Skeletal muscle tissue (tissue), 4 donors: ENCODE results near the gene SPACA9. TPM values are rescaled to one million over a fixed set of nuclear protein-coding genes. Genes with fewer than 3 reads are reported as not detected.

Experiments used
- H3K27ac ChIP-seq: one replicate; pipeline ENCODE4 v1.7.0; 2013; ENCODE audit warnings: mild to moderate bottlenecking, low read depth, low read length, inconsistent platforms
- H3K27me3 ChIP-seq, 3 donors: one replicate each; pipeline ENCODE4 v1.7.0; 2013; ENCODE audit warnings: low read length in 3 of 3; ENCODE audit not compliant: control insufficient read depth in 3 of 3, insufficient read depth in 3 of 3
- H3K36me3 ChIP-seq, 3 donors: one replicate each; pipeline ENCODE4 v1.7.0; 2013; ENCODE audit warnings: low read length in 3 of 3; ENCODE audit not compliant: control insufficient read depth in 3 of 3, insufficient read depth in 3 of 3
- H3K4me1 ChIP-seq, 3 donors: one replicate each; pipeline ENCODE4 v1.7.0; 2013; ENCODE audit warnings: low read length in 3 of 3, mild to moderate bottlenecking in 3 of 3; ENCODE audit not compliant: control insufficient read depth in 3 of 3, insufficient read depth in 3 of 3
- H3K4me3 ChIP-seq, 3 donors: one replicate each; pipeline ENCODE4 v1.7.0; 2013; ENCODE audit warnings: low read length in 3 of 3
- H3K9ac ChIP-seq, 3 donors: one replicate each; pipeline ENCODE4 v1.7.0; 2013; ENCODE audit warnings: low read length in 3 of 3, mild to moderate bottlenecking in 3 of 3, moderate library complexity in 2 of 3, low read depth in 1 of 3
- H3K9me3 ChIP-seq, 3 donors: one replicate each; pipeline ENCODE4 v1.7.0; 2013; ENCODE audit warnings: low read length in 3 of 3; ENCODE audit not compliant: control insufficient read depth in 3 of 3
- total RNA-seq: library from RNA; depleted of rRNA; stranded (reverse); fragments of >200 nt; gene quantifications from one replicate; pipeline ENCODE4 v1.2.3, GENCODE V29; 2014
- donor health status: Osteomylitis.

Gene SPACA9
- total RNA-seq, 1 donor from 2014 or later, result 1.0 TPM

DNA sequence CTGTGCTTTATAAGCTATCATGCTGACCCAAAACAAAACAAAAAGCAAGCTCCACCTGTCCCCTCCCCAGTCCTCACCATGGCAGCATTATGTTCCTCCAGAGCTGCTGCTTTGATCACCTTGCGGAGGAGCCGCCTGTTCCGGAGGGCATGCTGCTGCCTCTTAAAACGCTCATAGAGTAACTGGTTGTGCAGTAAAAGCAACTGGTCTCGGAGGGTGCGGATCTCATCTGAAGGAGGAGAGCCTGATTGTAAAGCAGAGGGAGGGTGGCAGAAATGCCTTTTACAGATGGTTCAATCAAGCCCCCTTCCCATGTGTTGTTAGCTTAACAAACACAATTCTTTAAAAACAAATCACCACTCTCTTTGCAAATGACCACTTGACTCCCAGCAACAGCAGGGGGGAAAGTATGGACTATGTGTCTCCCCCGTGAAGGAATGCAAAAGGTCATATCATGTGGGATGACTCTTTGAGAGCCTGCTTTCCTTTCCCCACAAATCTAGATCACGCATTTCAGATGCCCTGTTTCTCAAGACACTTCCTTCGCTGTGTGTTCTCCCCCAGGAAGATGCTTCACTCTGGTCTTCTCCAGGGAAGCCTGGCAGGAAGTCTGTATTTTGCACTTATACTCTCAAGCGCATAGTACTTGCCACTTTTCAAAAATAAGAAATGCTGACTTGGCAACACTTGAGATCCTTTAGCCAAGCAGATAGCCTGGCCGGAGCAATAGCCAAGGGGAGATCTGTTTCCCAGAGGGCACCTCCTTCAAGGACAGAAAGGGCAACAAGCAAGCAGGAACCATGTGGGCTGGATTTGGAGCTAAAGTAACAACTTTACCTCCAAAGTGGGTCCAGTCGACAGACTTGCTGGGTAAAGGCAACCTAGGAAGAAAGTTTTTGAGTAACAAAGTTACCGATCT, 25.1 kb downstream of the SPACA9 start:
- H3K27me3 ChIP-seq, result no peaks in the 10 kb centered on the region
- no peaks in the 10 kb centered on the region for H3K9me3 ChIP-seq
- H3K4me1 ChIP-seq, result peaks cover 0 to 7% (median 5%) of the 10 kb centered on the region in 3 donors
- H3K27ac ChIP-seq, result no peak overlapping the region
- H3K36me3 ChIP-seq, result peaks cover 48 to 70% (median 55%) of the 10 kb centered on the region in 3 donors
- no peak overlapping the region for H3K4me3 ChIP-seq
- no peak overlapping the region for H3K9ac ChIP-seq

- Histone ChIP-seq H3K27me3 (no peaks in the 10 kb centered on the region), H3K4me1 (peaks cover 0 to 7% (median 5%) of the 10 kb centered on the region in 3 donors), H3K27ac (no peak overlapping the region), H3K4me3 (no peak overlapping the region), H3K9me3 (no peaks in the 10 kb centered on the region), H3K9ac (no peak overlapping the region), H3K36me3 (peaks cover 41 to 71% (median 53%) of the 10 kb centered on the region in 3 donors)
Measured at GRCh38 chr9:132905726-132906125, 27.0 kb downstream of the SPACA9 start.

DNA sequence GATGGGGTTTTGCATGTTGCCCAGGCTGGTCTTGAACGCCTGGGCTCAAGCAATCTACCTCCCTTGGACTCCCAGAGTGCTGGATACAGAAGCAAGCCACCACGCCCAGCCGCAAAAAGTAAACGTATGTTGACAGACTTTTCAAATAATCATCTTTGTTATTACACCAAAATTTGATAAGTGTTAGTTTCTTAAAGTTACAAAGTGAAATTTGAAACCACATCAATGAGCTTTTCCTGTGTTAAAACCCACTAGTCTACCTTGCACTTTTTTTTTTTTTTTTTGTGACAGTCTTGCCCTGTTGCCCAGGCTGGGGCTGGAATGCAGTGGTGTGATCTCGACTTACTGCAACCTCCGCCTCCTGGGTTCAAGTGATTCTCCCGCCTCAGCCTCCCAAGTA, 29.9 kb downstream of the SPACA9 start:
- H3K36me3 ChIP-seq, result peaks cover 42 to 67% (median 52%) of the 10 kb centered on the region in 3 donors
- H3K9ac ChIP-seq, result no peak overlapping the region
- no peaks in the 10 kb centered on the region for H3K4me1 ChIP-seq
- no peak overlapping the region for H3K4me3 ChIP-seq
- H3K27ac ChIP-seq, result no peak overlapping the region
- H3K27me3 ChIP-seq, result no peaks in the 10 kb centered on the region
- no peaks in the 10 kb centered on the region for H3K9me3 ChIP-seq

GRCh38 chr9:132909311-132909710, 30.6 kb downstream of the SPACA9 start:
- H3K27me3 ChIP-seq, result no peaks in the 10 kb centered on the region
- H3K27ac ChIP-seq, result no peak overlapping the region
- no peaks in the 10 kb centered on the region for H3K9me3 ChIP-seq
- H3K9ac ChIP-seq, result no peak overlapping the region
- no peak overlapping the region for H3K4me3 ChIP-seq
- H3K36me3 ChIP-seq, result peaks cover 35 to 61% (median 46%) of the 10 kb centered on the region in 3 donors
- no peaks in the 10 kb centered on the region for H3K4me1 ChIP-seq

GRCh38 chr9:132910376-132910775, 31.7 kb downstream of the SPACA9 start:
- Histone ChIP-seq H3K4me1 (no peaks in the 10 kb centered on the region), H3K27me3 (no peaks in the 10 kb centered on the region), H3K36me3 (peaks cover 37 to 56% (median 49%) of the 10 kb centered on the region in 3 donors), H3K9ac (no peak overlapping the region), H3K4me3 (no peak overlapping the region), H3K27ac (no peak overlapping the region), H3K9me3 (no peaks in the 10 kb centered on the region)

DNA sequence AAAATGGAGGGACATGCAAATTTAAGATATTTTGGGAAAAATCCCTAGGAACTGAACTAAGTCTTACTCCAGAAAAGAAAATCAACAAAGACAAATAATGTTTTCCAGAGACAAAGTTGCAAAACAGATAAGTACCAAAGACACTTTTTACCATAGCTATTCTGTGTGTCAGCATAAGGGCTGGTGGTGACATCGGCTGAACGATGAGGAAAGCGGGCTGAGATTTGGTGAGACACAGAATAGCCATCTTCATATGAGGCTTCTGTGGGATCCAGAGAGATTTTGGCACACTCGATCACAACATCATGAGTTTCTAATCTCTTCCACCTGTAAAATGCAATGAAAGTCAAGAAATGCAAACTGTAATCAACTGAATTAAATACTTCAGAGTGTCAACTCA, 33.4 kb downstream of the SPACA9 start:
- Histone ChIP-seq H3K27ac (no peak overlapping the region), H3K4me1 (no peaks in the 10 kb centered on the region), H3K36me3 (peaks cover 32 to 53% (median 48%) of the 10 kb centered on the region in 3 donors), H3K4me3 (no peak overlapping the region), H3K9ac (no peak overlapping the region), H3K27me3 (no peaks in the 10 kb centered on the region), H3K9me3 (no peaks in the 10 kb centered on the region)

GRCh38 chr9:132914924-132915323, 36.2 kb downstream of the SPACA9 start:
- H3K9ac ChIP-seq, result no peak overlapping the region
- H3K27me3 ChIP-seq, result no peaks in the 10 kb centered on the region
- H3K4me1 ChIP-seq, result no peaks in the 10 kb centered on the region
- peaks cover 38 to 65% (median 51%) of the 10 kb centered on the region in 3 donors for H3K36me3 ChIP-seq
- H3K9me3 ChIP-seq, result no peaks in the 10 kb centered on the region
- no peak overlapping the region for H3K27ac ChIP-seq
- no peak overlapping the region for H3K4me3 ChIP-seq

DNA sequence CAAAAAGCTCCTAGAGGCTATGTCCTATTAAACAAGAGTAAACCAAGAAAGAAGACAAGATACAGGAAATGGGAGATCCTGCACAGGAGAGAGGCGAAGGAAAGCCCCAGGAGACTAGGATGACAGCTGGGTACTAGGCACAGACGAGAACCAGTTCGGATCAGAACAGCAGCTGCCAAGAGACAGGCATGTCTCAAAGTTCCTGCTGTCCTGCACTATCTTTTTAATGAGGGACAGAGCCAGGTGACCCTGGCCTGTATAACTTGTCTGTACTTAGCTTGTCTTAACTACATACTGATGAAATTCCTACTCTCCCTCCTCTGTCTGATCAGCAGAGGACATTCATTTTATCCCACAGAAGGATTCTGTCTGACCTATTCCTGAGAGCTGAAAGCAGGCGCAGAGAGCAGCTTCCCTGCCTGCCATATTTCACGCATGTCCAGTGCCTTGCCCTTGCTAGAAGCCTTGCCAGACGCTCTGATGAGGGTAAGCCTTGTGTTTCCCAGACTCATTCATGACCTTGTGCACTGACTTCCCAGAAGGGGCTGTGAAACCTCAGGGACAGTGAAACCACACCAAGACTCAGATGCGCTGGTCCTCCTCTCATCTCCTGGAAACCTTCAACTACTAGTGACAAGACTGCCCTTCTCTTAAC, 41.0 kb downstream of the SPACA9 start:
- H3K27me3 ChIP-seq, result no peaks in the 10 kb centered on the region
- H3K9me3 ChIP-seq, result no peaks in the 10 kb centered on the region
- H3K4me3 ChIP-seq, result no peak overlapping the region
- H3K36me3 ChIP-seq, result peaks cover 43 to 81% (median 69%) of the 10 kb centered on the region in 3 donors
- H3K4me1 ChIP-seq, result no peaks in the 10 kb centered on the region
- H3K9ac ChIP-seq, result no peak overlapping the region
- no peak overlapping the region for H3K27ac ChIP-seq

GRCh38 chr9:132923346-132923902, 44.7 kb downstream of the SPACA9 start:
- H3K27me3 ChIP-seq, result no peaks in the 10 kb centered on the region
- no peak overlapping the region for H3K9ac ChIP-seq
- no peak overlapping the region for H3K4me3 ChIP-seq
- no peaks in the 10 kb centered on the region for H3K9me3 ChIP-seq
- H3K27ac ChIP-seq, result no peak overlapping the region
- no peaks in the 10 kb centered on the region for H3K4me1 ChIP-seq
- peaks cover 48 to 92% (median 83%) of the 10 kb centered on the region in 3 donors for H3K36me3 ChIP-seq

GRCh38 chr9:132927704-132928103, 49.0 kb downstream of the SPACA9 start:
- no peak overlapping the region for H3K27ac ChIP-seq
- H3K4me3 ChIP-seq, result no peak overlapping the region
- H3K9ac ChIP-seq, result no peak overlapping the region
- peaks cover 26 to 57% (median 55%) of the 10 kb centered on the region in 3 donors for H3K36me3 ChIP-seq
- no peaks in the 10 kb centered on the region for H3K4me1 ChIP-seq
- no peaks in the 10 kb centered on the region for H3K9me3 ChIP-seq
- no peaks in the 10 kb centered on the region for H3K27me3 ChIP-seq
